Measurements from ENCODE around the gene RETN.

The RETN gene

DNA sequence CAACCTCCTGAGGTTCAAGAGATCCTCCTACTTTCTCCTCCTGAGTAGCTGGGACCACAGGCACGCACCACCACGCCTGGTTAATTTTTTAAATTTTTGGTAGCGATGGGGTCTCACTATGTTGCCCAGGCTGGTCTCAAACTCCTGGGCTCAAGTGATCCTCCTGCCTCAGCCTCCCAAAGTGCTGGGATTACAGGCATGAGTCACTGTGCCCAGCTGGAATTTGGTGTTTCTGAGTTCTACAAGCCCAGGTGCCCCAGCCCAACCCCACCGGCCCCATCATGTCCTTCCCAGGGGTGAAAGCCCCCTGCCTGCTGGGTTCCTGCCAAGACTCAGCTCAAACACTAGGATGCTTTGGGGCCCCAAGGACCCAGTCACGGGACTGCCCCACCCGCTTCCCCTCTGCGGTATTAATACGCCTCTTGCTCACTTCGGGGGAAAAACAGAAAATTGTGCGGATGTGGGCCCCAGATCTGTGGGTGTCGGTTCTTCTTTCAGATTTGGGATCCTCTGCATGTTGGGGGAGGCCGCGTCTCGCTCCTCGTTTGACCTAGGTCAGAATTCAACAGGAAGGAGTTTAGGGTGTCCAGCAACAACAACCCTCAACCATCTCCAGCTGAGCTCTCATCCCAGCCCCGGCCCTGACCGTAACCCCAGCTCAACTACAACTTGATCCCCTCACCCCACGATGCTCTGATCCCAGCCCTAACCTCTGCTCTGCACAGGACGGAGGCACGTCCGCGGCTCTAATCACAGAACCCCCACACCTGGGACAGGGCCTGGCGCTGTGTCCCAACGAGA, 36.7 kb downstream of the RETN start:
- DNase-seq (ENCODE audit: insufficient read length, low spot score) = no peak
- FAIRE-seq = peak; percentile 100

DNA sequence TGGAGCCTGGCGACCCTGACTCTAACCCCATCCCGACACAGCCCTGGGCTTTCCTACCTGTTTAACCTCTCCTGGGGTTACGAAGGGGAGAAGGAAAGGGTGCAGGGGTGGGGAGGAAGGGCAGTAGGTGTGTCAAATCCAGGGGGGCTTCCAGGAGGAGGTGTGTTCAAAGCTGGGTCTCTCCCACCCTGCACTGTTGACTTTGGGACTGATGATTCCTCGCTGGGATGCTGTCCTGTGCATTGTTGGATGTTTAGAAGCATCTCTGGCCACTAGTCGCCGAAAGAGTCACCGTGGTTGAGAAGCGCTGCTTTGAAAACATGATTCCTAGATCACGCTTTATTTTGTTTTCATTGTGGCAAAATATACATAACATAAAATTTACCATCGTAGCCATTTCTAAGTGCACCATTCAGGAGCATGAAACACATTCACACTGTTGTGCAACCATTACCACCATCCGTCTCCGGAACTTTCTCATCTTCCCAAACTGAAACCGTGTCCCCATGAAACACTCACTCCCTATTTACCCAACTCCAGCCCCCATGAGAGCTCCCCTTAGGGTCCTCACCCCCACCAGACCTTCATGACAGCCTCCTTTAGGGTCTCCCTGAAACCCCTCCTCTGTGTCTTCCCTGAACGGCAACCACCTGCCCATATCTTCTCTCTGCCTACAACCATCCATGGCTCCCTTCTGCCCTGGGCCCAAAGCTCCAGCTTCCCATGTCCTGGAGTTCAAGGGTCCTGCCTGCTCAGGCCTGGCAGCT, 37.5 kb downstream of the RETN start:
- no peak for DNase-seq (ENCODE audit: insufficient read length, low spot score)
- FAIRE-seq = peak; percentile 72

DNA sequence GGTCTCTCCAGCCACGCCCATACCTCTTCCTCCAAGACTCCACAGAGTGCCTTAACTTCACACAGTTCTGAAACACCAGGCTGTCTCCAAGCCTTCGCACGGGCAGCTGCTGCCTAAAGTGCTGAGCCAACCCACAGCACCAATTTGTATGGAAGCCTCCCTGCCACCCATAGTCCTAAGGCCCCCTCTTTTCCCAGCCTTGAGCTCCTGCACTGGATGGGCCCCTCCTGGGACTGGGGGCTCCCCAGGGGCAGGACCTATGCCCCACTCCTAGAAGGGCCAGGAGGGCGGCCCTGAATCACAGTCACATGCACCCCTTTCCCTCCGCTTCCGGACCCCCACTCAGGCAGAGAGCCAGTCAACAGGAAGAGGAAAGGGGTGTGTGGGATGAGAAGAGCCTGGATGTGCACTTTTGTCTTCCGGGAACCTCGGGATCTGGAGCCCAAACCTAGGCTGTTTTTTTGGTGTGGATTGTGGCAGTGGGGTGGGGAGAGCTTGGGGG, 38.2 kb downstream of the RETN start:
- DNase-seq (ENCODE audit: insufficient read length, low spot score) = no peak
- no peak for FAIRE-seq

DNA sequence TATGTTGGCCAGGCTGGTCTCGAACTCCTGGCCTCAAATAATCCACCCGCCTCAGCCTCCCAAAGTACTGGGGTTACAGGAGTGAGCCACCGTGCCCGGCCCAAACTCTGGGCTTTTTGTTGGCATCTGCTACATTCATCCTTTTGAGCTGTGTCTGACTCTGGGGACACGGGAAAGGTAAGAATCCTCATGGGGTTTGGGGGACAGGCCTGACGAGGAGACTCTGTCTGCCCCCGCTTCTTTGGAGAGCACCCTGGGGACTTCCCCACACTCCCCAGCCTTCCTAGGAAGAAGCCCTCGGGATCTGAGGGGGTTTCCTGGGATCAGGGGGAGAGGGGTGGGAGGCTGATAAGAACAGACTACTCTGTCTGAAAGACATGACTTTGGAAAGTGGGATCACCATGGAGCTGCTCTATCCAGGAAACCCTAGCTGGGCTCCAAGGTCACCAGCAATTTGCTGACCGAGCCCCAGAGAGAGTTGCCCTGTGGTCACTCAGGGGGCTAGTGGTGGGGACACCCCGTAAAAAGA, 41.1 kb downstream of the RETN start:
- DNase-seq (ENCODE audit: insufficient read length, low spot score) = no peak
- FAIRE-seq = no peak

DNA sequence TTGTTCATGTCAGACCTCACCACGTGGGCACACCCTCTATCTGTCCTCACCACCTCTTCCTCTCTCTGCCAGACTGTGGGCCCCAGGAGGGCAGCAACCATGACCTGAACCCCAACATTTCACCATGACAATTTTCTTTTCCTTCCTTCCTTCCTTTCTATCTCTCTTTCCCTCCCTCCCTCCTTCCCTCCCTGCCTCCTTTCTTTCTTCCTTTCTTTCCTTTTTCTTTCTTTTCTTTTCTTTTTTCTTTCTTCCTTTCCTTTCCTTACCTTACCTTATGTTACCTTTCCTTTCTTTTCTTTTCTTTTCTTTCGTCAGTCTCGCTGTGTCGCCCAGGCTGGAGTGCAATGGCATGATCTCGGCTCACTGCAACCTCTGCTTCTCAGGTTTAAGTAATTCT, 41.8 kb downstream of the RETN start:
- no peak for FAIRE-seq

DNA sequence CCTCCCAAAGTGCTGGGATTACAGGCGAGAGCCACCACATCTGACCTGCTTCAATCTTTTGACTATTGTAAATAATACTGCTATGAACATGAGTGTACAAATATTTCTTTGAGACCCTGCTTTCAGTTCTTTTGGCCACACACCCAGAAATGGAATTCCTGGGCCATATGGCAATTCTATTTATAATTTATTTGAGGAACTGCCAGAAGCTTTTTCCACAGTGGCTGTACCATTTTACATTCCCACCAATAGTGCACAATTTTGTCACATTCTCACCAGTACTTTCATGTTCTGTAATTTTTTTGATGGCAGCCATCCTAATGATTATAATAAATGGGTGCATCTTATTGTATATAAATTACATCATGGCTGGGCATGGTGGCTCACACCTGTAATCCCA, 46.8 kb downstream of the RETN start:
- FAIRE-seq = no peak
- DNase-seq (ENCODE audit: insufficient read length, low spot score) = no peak

More for the DNA sequence above, 41.8 kb downstream of the RETN start:
- DNase-seq (ENCODE audit: insufficient read length, low spot score) = no peak

DNA sequence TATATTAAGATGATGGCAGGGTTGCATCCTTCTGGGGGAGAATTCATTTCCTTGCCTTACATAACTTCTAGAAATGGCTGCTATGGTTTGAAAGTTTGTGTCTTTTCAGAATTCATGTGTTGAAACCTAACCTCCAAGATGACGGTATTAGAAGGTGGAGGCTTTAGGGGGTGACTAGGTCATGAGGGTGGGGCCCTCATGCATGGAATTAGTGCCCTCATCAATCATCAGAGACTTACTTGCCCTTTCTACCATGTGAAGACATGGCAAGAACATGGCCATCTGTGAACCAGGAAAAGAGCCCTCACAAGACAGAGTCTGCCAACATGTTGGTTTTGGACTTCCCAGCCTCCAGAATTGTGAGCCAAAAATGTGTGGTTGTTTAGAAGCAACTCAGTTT, 47.9 kb downstream of the RETN start:
- FAIRE-seq (no peak), DNase-seq (ENCODE audit: insufficient read length, low spot score) (no peak)

DNA sequence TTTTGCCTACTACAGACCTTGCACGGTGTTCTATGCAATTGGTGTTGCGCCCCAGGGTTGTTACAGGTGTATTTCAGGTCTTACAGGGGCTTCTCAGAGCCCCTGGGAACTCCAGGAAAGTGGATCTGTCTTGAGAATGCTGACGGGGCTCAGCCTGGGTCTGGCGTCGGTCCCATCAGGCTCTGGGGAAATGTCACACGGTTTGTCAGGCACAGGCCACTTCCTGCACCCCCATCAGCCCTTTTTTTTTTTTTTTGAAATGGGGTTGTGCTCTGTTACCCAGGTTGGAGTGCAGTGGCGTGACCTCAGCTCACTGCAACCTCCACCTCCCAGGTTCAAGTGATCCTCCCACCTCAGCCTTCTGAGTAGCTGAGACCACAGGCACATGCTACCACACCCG, 49.8 kb downstream of the RETN start:
- no peak for DNase-seq (ENCODE audit: insufficient read length, low spot score)
- FAIRE-seq = no peak

All from GM19239 (cell line).